ENCODE results near the gene PADI6. TPM values are rescaled to one million over a fixed set of nuclear protein-coding genes. Genes with fewer than 3 reads are reported as not detected.

The PADI6 gene
- total RNA-seq, 1 experiment from 2014 or later, result not detected

DNA sequence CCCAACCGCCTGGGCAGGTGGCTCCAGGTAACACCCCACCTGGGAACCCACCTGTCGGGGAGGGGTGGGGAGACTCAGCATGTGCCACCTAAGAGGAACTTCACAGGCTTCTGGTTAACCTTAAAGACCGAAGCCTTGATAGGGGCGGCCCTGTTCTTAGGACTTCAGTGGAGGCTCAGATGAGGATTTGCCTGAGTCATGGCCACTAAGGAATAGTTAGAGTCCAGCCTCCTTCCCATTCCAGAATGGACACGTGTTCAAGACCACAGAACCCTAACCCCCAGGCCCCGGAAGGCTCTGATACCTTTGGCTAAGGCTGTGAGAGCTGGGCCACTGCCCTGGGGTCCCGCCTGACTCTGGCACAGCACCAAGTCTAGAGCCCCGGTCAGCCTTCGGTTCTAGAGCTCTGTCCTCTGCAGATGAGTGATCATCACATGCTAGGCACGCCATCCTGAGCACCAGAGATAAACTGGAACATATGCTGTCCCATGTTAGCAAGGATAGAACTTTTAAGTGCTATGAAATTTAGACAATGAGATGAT, 20.3 kb downstream of the PADI6 start (continued):
- TF ChIP-seq, protein P1, sequence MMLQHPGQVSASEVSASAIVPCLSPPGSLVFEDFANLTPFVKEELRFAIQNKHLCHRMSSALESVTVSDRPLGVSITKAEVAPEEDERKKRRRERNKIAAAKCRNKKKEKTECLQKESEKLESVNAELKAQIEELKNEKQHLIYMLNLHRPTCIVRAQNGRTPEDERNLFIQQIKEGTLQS (IDR thresholded peaks at IDR 0.05), result no peak

DNA sequence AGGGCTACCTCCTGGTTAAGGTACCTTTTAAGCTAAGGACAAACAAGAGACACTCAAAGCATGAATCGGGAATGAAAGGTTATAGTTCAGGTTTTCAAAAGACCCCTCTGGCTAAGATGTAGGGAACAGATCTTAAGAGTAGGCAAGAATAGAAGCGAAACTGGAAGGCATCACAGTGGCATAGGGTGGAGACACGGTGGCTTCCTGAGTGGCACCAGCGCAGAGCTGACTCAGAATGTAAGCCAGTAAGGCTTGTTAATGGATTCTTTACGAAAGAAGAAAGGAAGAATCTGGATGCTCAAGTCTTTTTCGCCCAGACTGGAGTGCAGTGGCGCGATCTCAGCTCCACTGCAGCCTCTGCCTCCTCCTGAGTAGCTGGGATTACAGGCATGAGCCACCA, 21.2 kb downstream of the PADI6 start:
- Histone ChIP-seq H3K27ac (ENCODE audit: low read depth, low read length) (no peak overlapping the region), H3K9ac (ENCODE audit: low read length) (no peak overlapping the region), H3K36me3 (ENCODE audit: control insufficient read depth in 1 of 2, insufficient read depth in 2 of 2, low read length in 2 of 2) (no peaks in the 10 kb centered on the region), H4K20me1 (ENCODE audit: insufficient read depth) (no peaks in the 10 kb centered on the region), H3K9me3 (ENCODE audit: control insufficient read depth in 1 of 2, insufficient read depth in 1 of 2, low read depth in 1 of 2, low read length in 2 of 2) (no peaks in the 10 kb centered on the region), H3K9me2 (ENCODE audit: insufficient read depth) (no peaks in the 10 kb centered on the region), H3K4me3 (replicated peaks in 1 of 2; ENCODE audit: low read depth in 1 of 2, low read length in 2 of 2) (no peak overlapping the region), H3K79me2 (ENCODE audit: insufficient read depth, low read length) (no peaks in the 10 kb centered on the region), H3K4me1 (ENCODE audit: control insufficient read depth in 1 of 2, insufficient read depth in 2 of 2, low read length in 2 of 2) (no peaks in the 10 kb centered on the region), H2AFZ (ENCODE audit: low read depth, low read length, poor library complexity, severe bottlenecking) (no peak overlapping the region), H3K27me3 (ENCODE audit: insufficient read depth, low read length) (0 out of 2 replicates have a peak, but pooled peaks cover 3% of the 10 kb centered on the region), H3K4me2 (ENCODE audit: low read length) (no peak overlapping the region)
- intact Hi-C loops (cut with micrococcal nuclease), result no loop called here
- ATAC-seq (no peak), DNase-seq (ENCODE audit: low read depth, low spot score) (no peak)
- CTCF ChIA-PET, result no interaction called here
- POLR2A ChIA-PET, result no interaction called here
- no TSS peak for BruUV-seq (replicated peaks)
- RAD21 ChIA-PET (ENCODE audit: low non-redundant PET in 1 of 2, low total read pairs in 2 of 2, uncharacterized antibody in 2 of 2, unreplicated experiment in 2 of 2), result no interaction called here
- TF ChIP-seq ZNF274 (IDR thresholded peaks at IDR 0.05; ENCODE audit: low read depth, low read length) (no peak), SIN3A (IDR thresholded peaks at IDR 0.05; ENCODE audit: low read depth) (no peak), EZH2phosphoT487 (IDR thresholded peaks at IDR 0.05; ENCODE audit: borderline replicate concordance) (no peak), YY1 (IDR thresholded peaks at IDR 0.05; ENCODE audit: extremely low read depth, insufficient replicate concordance, low read depth, low read length) (no peak), ZFX (IDR thresholded peaks at IDR 0.05) (no peak), JUND (IDR thresholded peaks at IDR 0.05) (no peak), RAD21 (IDR thresholded peaks at IDR 0.05; ENCODE audit: low read depth) (no peak), SRF (IDR thresholded peaks at IDR 0.05; ENCODE audit: low read depth) (no peak), POLR2A (IDR thresholded peaks at IDR 0.05; ENCODE audit: borderline replicate concordance, extremely low read depth, insufficient read depth, insufficient read length) (no peak), TCF7L2 (IDR thresholded peaks at IDR 0.05; ENCODE audit: borderline replicate concordance, extremely low read depth, insufficient read depth, insufficient read length) (no peak), CBX3 (IDR thresholded peaks at IDR 0.05; ENCODE audit: low read depth) (no peak), CEBPB (IDR thresholded peaks at IDR 0.05; ENCODE audit: low read depth) (no peak), SP1 (IDR thresholded peaks at IDR 0.05; ENCODE audit: low read depth) (no peak)
- TF ChIP-seq, protein P2, sequence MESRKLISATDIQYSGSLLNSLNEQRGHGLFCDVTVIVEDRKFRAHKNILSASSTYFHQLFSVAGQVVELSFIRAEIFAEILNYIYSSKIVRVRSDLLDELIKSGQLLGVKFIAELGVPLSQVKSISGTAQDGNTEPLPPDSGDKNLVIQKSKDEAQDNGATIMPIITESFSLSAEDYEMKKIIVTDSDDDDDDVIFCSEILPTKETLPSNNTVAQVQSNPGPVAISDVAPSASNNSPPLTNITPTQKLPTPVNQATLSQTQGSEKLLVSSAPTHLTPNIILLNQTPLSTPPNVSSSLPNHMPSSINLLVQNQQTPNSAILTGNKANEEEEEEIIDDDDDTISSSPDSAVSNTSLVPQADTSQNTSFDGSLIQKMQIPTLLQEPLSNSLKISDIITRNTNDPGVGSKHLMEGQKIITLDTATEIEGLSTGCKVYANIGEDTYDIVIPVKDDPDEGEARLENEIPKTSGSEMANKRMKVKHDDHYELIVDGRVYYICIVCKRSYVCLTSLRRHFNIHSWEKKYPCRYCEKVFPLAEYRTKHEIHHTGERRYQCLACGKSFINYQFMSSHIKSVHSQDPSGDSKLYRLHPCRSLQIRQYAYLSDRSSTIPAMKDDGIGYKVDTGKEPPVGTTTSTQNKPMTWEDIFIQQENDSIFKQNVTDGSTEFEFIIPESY (IDR thresholded peaks at IDR 0.05; ENCODE audit: extremely low read depth, insufficient replicate concordance, low read length), result no peak
- TF ChIP-seq, protein P1 (IDR thresholded peaks at IDR 0.05), result no peak
- TF ChIP-seq, protein P3, sequence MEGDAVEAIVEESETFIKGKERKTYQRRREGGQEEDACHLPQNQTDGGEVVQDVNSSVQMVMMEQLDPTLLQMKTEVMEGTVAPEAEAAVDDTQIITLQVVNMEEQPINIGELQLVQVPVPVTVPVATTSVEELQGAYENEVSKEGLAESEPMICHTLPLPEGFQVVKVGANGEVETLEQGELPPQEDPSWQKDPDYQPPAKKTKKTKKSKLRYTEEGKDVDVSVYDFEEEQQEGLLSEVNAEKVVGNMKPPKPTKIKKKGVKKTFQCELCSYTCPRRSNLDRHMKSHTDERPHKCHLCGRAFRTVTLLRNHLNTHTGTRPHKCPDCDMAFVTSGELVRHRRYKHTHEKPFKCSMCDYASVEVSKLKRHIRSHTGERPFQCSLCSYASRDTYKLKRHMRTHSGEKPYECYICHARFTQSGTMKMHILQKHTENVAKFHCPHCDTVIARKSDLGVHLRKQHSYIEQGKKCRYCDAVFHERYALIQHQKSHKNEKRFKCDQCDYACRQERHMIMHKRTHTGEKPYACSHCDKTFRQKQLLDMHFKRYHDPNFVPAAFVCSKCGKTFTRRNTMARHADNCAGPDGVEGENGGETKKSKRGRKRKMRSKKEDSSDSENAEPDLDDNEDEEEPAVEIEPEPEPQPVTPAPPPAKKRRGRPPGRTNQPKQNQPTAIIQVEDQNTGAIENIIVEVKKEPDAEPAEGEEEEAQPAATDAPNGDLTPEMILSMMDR (IDR thresholded peaks at IDR 0.05 in 2 of 3, conservative IDR thresholded peaks at IDR 0.05 in 1 of 3; ENCODE audit: borderline replicate concordance in 1 of 3, insufficient read depth in 1 of 3, low read depth in 2 of 3, low read length in 2 of 3), result no peak
- TF ChIP-seq, protein P4, sequence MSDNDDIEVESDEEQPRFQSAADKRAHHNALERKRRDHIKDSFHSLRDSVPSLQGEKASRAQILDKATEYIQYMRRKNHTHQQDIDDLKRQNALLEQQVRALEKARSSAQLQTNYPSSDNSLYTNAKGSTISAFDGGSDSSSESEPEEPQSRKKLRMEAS (IDR thresholded peaks at IDR 0.05), result no peak
- TF ChIP-seq, protein P5, sequence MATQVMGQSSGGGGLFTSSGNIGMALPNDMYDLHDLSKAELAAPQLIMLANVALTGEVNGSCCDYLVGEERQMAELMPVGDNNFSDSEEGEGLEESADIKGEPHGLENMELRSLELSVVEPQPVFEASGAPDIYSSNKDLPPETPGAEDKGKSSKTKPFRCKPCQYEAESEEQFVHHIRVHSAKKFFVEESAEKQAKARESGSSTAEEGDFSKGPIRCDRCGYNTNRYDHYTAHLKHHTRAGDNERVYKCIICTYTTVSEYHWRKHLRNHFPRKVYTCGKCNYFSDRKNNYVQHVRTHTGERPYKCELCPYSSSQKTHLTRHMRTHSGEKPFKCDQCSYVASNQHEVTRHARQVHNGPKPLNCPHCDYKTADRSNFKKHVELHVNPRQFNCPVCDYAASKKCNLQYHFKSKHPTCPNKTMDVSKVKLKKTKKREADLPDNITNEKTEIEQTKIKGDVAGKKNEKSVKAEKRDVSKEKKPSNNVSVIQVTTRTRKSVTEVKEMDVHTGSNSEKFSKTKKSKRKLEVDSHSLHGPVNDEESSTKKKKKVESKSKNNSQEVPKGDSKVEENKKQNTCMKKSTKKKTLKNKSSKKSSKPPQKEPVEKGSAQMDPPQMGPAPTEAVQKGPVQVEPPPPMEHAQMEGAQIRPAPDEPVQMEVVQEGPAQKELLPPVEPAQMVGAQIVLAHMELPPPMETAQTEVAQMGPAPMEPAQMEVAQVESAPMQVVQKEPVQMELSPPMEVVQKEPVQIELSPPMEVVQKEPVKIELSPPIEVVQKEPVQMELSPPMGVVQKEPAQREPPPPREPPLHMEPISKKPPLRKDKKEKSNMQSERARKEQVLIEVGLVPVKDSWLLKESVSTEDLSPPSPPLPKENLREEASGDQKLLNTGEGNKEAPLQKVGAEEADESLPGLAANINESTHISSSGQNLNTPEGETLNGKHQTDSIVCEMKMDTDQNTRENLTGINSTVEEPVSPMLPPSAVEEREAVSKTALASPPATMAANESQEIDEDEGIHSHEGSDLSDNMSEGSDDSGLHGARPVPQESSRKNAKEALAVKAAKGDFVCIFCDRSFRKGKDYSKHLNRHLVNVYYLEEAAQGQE (IDR thresholded peaks at IDR 0.05; ENCODE audit: low read depth), result no peak

Data from HCT116 (cell line).